Activated CD4-positive, alpha-beta T cell treated with anti-CD3 and anti-CD28 coated beads, Interleukin-10, Interleukin-2, amounts not matched to agents 100 ng/mL and 50 ng/mL, durations not matched to agents 16 hours and 8 hours (primary cell): Measurements from ENCODE around the gene USF3.
"Not testable (repeated sequence)": the region's sequence is repeated elsewhere in the genome, so short reads cannot be mapped to it uniquely, and the experiment has no call there.

ENCODE experiments used
- DNase-seq: peaks from one replicate; pipeline ENCODE4 v3.0.0-alpha.2; 2020

The USF3 gene

GRCh38 chr3:113648524-113648923 lies 47.9 kb downstream of the USF3 start:
- no peak for DNase-seq

GRCh38 chr3:113643583-113643982 lies 52.9 kb downstream of the USF3 start:
- DNase-seq: no peak

GRCh38 chr3:113638910-113639309 lies 57.5 kb downstream of the USF3 start:
- no peak for DNase-seq

GRCh38 chr3:113637756-113638155 lies 58.7 kb downstream of the USF3 start:
- DNase-seq: no peak

GRCh38 chr3:113636034-113636433 lies 60.4 kb downstream of the USF3 start:
- not testable (repeated sequence) for DNase-seq

- DNase-seq: no peak
Observed at GRCh38 chr3:113634782-113635474, 61.5 kb downstream of the USF3 start.

GRCh38 chr3:113631573-113631972 lies 64.9 kb downstream of the USF3 start:
- no peak for DNase-seq

GRCh38 chr3:113630956-113631542 lies 65.4 kb downstream of the USF3 start:
- DNase-seq: no peak

GRCh38 chr3:113629584-113630421 lies 66.6 kb downstream of the USF3 start:
- no peak for DNase-seq

- DNase-seq: no peak
Observed at GRCh38 chr3:113628788-113629187, 67.7 kb downstream of the USF3 start.

GRCh38 chr3:113628316-113628715 lies 68.1 kb downstream of the USF3 start:
- DNase-seq: no peak

GRCh38 chr3:113626503-113627371 lies 69.7 kb downstream of the USF3 start:
- DNase-seq: peak; percentile 11

- DNase-seq: no peak
Observed at GRCh38 chr3:113625834-113626233, 70.6 kb downstream of the USF3 start.

GRCh38 chr3:113623811-113624210 lies 72.6 kb downstream of the USF3 start:
- no peak for DNase-seq

- DNase-seq: no peak
Observed at GRCh38 chr3:113623324-113623723, 73.1 kb downstream of the USF3 start.

- no peak for DNase-seq
Observed at GRCh38 chr3:113620091-113620490, 76.4 kb downstream of the USF3 start.

GRCh38 chr3:113617726-113618125 lies 78.7 kb downstream of the USF3 start:
- no peak for DNase-seq

- no peak for DNase-seq
Observed at GRCh38 chr3:113615976-113616375, 80.5 kb downstream of the USF3 start.

- no peak for DNase-seq
Observed at GRCh38 chr3:113614402-113614801, 82.0 kb downstream of the USF3 start.

GRCh38 chr3:113607219-113607596 lies 89.2 kb downstream of the USF3 start:
- DNase-seq: no peak

GRCh38 chr3:113606539-113607218 lies 89.8 kb downstream of the USF3 start:
- DNase-seq: peak; percentile 89

GRCh38 chr3:113602836-113603235 lies 93.6 kb downstream of the USF3 start:
- no peak for DNase-seq
